SJCRH30 (cell line): ENCODE data around the gene ANAPC16. TPM values are rescaled to one million over a fixed set of nuclear protein-coding genes. Genes with fewer than 3 reads are reported as not detected.
"Not testable (repeated sequence)": the region's sequence is repeated elsewhere in the genome, so short reads cannot be mapped to it uniquely, and the experiment has no call there.

Experiments
- DNase-seq, 2 experiments: peaks; one replicate each; pipeline ENCODE4 v3.0.0-alpha.2; 2015 to 2020
- H3K27ac ChIP-seq: fragments of 250-450 bp; sonication (Bioruptor Pico); 2 replicates; pipeline ENCODE4 v1.5.1; 2020; ENCODE audit warnings: mild to moderate bottlenecking, moderate library complexity
- H3K27me3 ChIP-seq: fragments of 250-450 bp; sonication (Bioruptor Pico); 2 replicates; pipeline ENCODE4 v1.5.1; 2020; ENCODE audit warnings: mild to moderate bottlenecking, moderate library complexity
- H3K36me3 ChIP-seq: fragments of 250-450 bp; sonication (Bioruptor Pico); 2 replicates; pipeline ENCODE4 v1.5.1; 2020; ENCODE audit warnings: mild to moderate bottlenecking, moderate library complexity
- H3K4me1 ChIP-seq: fragments of 250-450 bp; sonication (Bioruptor Pico); 2 replicates; pipeline ENCODE4 v1.5.1; 2020; ENCODE audit warnings: mild to moderate bottlenecking, moderate library complexity
- H3K4me3 ChIP-seq: fragments of 250-450 bp; sonication (Bioruptor Pico); 2 replicates; pipeline ENCODE4 v1.5.1; 2020; ENCODE audit warnings: mild to moderate bottlenecking, moderate library complexity
- H3K9me3 ChIP-seq: fragments of 250-450 bp; sonication (Bioruptor Pico); replicated peaks from 2 replicates; pipeline ENCODE4 v1.5.1; 2020; ENCODE audit warnings: mild to moderate bottlenecking, moderate library complexity
- total RNA-seq: library from RNA; depleted of rRNA; stranded (reverse); fragments of >200 nt; shearing (Covaris generic); gene quantifications from 2 replicates; pipeline ENCODE4 v1.2.3, GENCODE V29; 2014

Gene ANAPC16
- total RNA-seq, 1 experiment from 2014 or later = 71.9 TPM

DNA sequence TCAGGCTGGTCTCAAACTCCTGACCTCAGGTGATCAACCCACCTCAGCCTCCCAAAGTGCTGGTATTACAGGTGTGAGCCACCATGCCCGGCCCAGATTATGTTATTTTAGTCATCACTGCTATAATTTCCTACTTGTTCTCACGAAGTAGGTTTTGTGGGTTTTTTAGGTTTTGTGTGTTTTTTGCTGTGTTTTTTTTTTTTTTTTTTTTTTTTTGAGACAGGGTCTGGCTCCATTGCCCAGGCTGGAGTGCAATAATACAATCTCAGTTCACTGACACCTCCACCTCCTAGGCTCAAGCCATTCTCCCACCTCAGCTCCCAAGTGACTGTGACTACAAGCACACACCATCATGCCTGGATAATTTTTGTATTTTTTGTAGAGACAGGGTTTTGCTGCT, 20.9 kb upstream of the ANAPC16 start:
- Histone ChIP-seq H3K4me1 (no peaks in the 10 kb centered on the region), H3K27me3 (no peaks in the 10 kb centered on the region), H3K9me3 (no peaks in the 10 kb centered on the region), H3K27ac (no peak overlapping the region), H3K4me3 (no peak overlapping the region), H3K36me3 (peaks cover 6% of the 10 kb centered on the region; the same call in 1 of the 2 replicates)
- no peak for DNase-seq

GRCh38 chr10:72200883-72201282, 14.9 kb upstream of the ANAPC16 start:
- Histone ChIP-seq H3K9me3 (no peaks in the 10 kb centered on the region), H3K36me3 (peaks cover 11% of the 10 kb centered on the region; the same call in 1 of the 2 replicates), H3K4me1 (no peaks in the 10 kb centered on the region), H3K27ac (no peak overlapping the region), H3K27me3 (no peaks in the 10 kb centered on the region), H3K4me3 (no peak overlapping the region)
- no peak for DNase-seq

- Histone ChIP-seq H3K4me1 (no peaks in the 10 kb centered on the region), H3K27ac (no peak overlapping the region), H3K27me3 (no peaks in the 10 kb centered on the region), H3K4me3 (no peak overlapping the region), H3K9me3 (no peaks in the 10 kb centered on the region), H3K36me3 (peaks cover 9% of the 10 kb centered on the region; the same call in 1 of the 2 replicates)
- no peak for DNase-seq
Observed at GRCh38 chr10:72201293-72201692, 14.5 kb upstream of the ANAPC16 start.

- Histone ChIP-seq H3K27me3 (no peaks in the 10 kb centered on the region), H3K9me3 (no peaks in the 10 kb centered on the region), H3K27ac (no peak overlapping the region), H3K4me1 (no peaks in the 10 kb centered on the region), H3K36me3 (peaks cover 8% of the 10 kb centered on the region; the same call in 1 of the 2 replicates), H3K4me3 (no peak overlapping the region)
- DNase-seq = no peak
Observed at GRCh38 chr10:72204296-72204695, 11.5 kb upstream of the ANAPC16 start.

DNA sequence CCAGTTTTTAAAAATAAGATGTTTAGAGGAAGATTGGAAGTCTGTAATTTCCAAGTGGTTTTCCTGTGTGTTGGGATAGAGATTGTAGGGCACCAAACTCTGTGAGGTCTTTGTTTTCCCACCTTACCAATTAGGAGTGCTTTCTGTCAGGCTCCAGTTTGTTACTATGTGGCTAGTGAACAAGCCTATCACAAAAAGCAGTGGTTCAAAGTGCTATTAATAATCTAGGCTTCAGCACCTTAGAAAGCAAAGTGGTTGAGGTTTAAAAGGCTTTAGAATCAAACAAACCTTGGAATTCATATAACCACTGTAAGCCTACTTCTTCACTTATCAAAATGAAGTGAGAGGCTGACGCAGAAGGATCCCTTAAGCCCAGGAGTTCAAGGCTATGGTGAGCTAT, 11.1 kb upstream of the ANAPC16 start:
- H3K27ac ChIP-seq = no peak overlapping the region
- H3K27me3 ChIP-seq = no peaks in the 10 kb centered on the region
- H3K36me3 ChIP-seq = peaks cover 9% of the 10 kb centered on the region; the same call in 1 of the 2 replicates
- no peaks in the 10 kb centered on the region for H3K4me1 ChIP-seq
- H3K9me3 ChIP-seq = no peaks in the 10 kb centered on the region
- H3K4me3 ChIP-seq = no peak overlapping the region
- DNase-seq = no peak

- Histone ChIP-seq H3K4me1 (no peaks in the 10 kb centered on the region), H3K27me3 (no peaks in the 10 kb centered on the region), H3K4me3 (no peak overlapping the region), H3K9me3 (no peaks in the 10 kb centered on the region), H3K27ac (no peak overlapping the region), H3K36me3 (peaks cover 11% of the 10 kb centered on the region; the same call in 1 of the 2 replicates)
- DNase-seq = no peak
Observed at GRCh38 chr10:72206511-72207229, 9.1 kb upstream of the ANAPC16 start.

GRCh38 chr10:72208526-72208925, 7.3 kb upstream of the ANAPC16 start:
- not testable (repeated sequence) for H3K4me1 ChIP-seq, H3K4me3 ChIP-seq, H3K27ac ChIP-seq, H3K9me3 ChIP-seq, DNase-seq, H3K27me3 ChIP-seq
- H3K36me3 ChIP-seq = peaks cover 10% of the 10 kb centered on the region

DNA sequence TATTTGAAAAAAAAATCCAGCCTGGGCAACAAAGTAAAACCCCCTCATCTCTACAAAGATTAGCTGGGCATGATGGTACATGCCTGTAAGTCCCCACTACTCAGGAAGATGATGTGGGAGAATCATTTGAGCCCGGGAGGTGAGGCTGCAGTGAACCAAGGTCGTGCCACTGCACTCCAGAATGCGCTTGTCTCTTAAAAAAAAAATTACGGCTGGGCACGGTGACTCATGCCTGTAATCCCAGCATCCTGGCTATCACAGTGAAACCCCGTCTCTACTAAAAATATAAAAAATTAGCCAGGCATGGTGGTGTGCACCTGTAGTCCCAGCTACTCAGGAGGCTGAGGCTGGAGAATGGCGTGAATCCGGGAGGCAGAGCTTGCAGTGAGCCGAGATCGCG, 4.4 kb upstream of the ANAPC16 start:
- not testable (repeated sequence) for H3K4me3 ChIP-seq, H3K9me3 ChIP-seq, H3K27me3 ChIP-seq, DNase-seq, H3K4me1 ChIP-seq, H3K27ac ChIP-seq
- peaks cover 10% of the 10 kb centered on the region for H3K36me3 ChIP-seq

- peaks cover 10% of the 10 kb centered on the region for H3K36me3 ChIP-seq
- not testable (repeated sequence) for H3K27ac ChIP-seq, H3K4me3 ChIP-seq, H3K9me3 ChIP-seq, DNase-seq, H3K4me1 ChIP-seq, H3K27me3 ChIP-seq
Observed at GRCh38 chr10:72211832-72212231, 4.0 kb upstream of the ANAPC16 start.

DNA sequence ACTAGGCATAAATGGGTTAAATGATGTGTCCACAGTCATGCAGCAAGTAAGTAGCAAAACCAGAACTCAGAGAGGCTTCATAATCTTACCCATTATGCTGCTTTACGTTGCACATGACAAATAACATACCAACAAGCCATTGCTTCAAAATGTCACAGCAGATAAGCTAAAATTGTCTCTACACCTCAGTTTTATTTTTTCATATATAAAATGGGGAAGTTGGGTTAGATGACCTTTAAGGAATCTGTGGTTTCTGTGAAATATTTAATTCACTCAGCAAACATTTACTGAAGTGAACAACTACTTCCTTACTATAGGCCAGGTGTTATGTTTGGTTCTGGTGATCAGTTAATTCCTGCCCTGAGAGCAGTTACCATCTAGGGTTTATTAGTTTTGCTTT, 2.5 kb downstream of the ANAPC16 start:
- DNase-seq = no peak
- Histone ChIP-seq H3K9me3 (no peaks in the 10 kb centered on the region), H3K4me3 (no peak overlapping the region), H3K4me1 (no peaks in the 10 kb centered on the region), H3K36me3 (peaks cover 5% of the 10 kb centered on the region; the same call in 1 of the 2 replicates), H3K27me3 (no peaks in the 10 kb centered on the region), H3K27ac (no peak overlapping the region)

DNA sequence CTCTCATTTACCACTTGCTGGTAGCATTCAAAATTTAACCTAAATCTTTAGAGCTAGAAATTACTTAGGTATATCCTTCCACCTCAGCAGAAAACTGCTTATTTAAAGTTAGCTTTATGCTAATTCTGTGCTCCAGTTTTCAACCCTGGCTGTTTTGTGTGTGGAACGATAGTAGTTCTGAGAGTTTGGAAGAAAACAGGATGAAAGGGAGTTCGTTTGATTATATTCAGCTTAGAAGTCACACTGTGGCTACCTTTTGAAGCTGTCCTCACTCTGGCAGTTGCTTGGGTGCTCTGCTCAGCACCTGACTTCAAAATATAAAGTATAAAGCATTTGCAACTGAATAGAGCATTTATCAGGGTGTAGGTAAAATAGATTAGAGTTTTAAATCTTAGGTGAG, 2.9 kb downstream of the ANAPC16 start:
- no peaks in the 10 kb centered on the region for H3K9me3 ChIP-seq
- no peak overlapping the region for H3K4me3 ChIP-seq
- H3K27me3 ChIP-seq = no peaks in the 10 kb centered on the region
- peaks cover 5% of the 10 kb centered on the region for H3K36me3 ChIP-seq
- H3K4me1 ChIP-seq = no peaks in the 10 kb centered on the region
- no peak overlapping the region for H3K27ac ChIP-seq
- no peak for DNase-seq

- H3K36me3 ChIP-seq = peaks cover 8% of the 10 kb centered on the region
- H3K27ac ChIP-seq = no peak overlapping the region
- no peak for DNase-seq
- no peak overlapping the region for H3K4me3 ChIP-seq
- no peaks in the 10 kb centered on the region for H3K4me1 ChIP-seq
- no peaks in the 10 kb centered on the region for H3K9me3 ChIP-seq
- no peaks in the 10 kb centered on the region for H3K27me3 ChIP-seq
Observed at GRCh38 chr10:72219235-72219814, 3.5 kb downstream of the ANAPC16 start.

GRCh38 chr10:72220637-72221036, 4.8 kb downstream of the ANAPC16 start:
- peaks cover 11% of the 10 kb centered on the region for H3K36me3 ChIP-seq
- H3K9me3 ChIP-seq = no peaks in the 10 kb centered on the region
- no peak for DNase-seq
- H3K4me3 ChIP-seq = no peak overlapping the region
- H3K27me3 ChIP-seq = no peaks in the 10 kb centered on the region
- no peaks in the 10 kb centered on the region for H3K4me1 ChIP-seq
- no peak overlapping the region for H3K27ac ChIP-seq

- Histone ChIP-seq H3K4me1 (no peaks in the 10 kb centered on the region), H3K9me3 (no peaks in the 10 kb centered on the region), H3K4me3 (no peak overlapping the region), H3K27me3 (no peaks in the 10 kb centered on the region), H3K27ac (no peak overlapping the region), H3K36me3 (peaks cover 11% of the 10 kb centered on the region)
- no peak for DNase-seq
Observed at GRCh38 chr10:72221278-72221677, 5.5 kb downstream of the ANAPC16 start.

DNA sequence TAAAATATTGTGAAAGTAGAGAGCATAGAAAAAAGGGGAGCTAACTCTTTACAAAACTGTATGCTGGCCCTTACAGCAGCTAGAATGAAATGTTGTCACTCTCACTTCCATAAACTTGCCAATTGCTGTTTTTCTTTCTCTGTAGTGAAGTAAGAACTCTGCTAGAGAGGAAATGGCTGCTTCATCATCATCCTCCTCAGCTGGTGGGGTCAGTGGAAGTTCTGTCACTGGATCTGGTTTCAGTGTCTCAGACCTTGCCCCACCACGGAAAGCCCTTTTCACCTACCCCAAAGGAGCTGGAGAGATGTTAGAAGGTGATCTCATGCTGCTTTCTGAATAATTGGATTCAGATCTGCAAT, 7.9 kb downstream of the ANAPC16 start:
- H3K9me3 ChIP-seq = no peaks in the 10 kb centered on the region
- no peak for DNase-seq

DNA sequence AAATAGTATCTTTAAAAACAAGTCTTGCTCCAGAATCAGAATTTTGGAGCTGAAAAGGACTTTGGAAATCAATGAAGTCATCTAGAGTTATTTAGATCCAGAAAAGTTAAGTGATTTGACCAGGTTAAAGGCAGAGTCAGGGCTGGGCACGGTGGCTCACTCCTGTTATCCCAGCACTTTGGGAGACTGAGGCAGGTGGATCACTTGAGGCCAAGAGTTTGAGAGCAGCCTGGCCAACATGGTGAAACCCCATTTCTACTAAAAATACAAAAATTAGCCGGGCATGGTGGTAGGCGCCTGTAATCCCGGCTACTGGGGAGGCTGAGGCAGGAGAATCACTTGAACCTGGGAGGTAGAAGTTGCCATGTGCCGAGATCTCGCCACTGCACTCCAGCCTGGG, 8.4 kb downstream of the ANAPC16 start:
- not testable (repeated sequence) for H3K4me3 ChIP-seq, H3K4me1 ChIP-seq, H3K27me3 ChIP-seq, DNase-seq, H3K9me3 ChIP-seq, H3K27ac ChIP-seq
- H3K36me3 ChIP-seq = peaks cover 11% of the 10 kb centered on the region

More for the DNA sequence above, 7.9 kb downstream of the ANAPC16 start:
- H3K27me3 ChIP-seq = no peaks in the 10 kb centered on the region
- H3K27ac ChIP-seq = no peak overlapping the region
- H3K4me3 ChIP-seq = no peak overlapping the region
- no peaks in the 10 kb centered on the region for H3K4me1 ChIP-seq
- peaks cover 11% of the 10 kb centered on the region for H3K36me3 ChIP-seq
